BE2C (cell line): ENCODE measurements around the gene RRM2.

ENCODE experiments used
- DNase-seq: peaks from one replicate; pipeline ENCODE4 v3.0.0-alpha.2; 2020
- H3K27me3 ChIP-seq: fragments of 250-450 bp; sonication (Bioruptor Pico); 2 replicates; pipeline ENCODE4 v1.5.1; 2020; ENCODE audit warnings: mild to moderate bottlenecking
- H3K36me3 ChIP-seq: fragments of 250-450 bp; sonication (Bioruptor Pico); 2 replicates; pipeline ENCODE4 v1.5.1; 2020; ENCODE audit warnings: mild to moderate bottlenecking
- H3K4me1 ChIP-seq: fragments of 250-450 bp; sonication (Bioruptor Pico); 2 replicates; pipeline ENCODE4 v1.5.1; 2020
- H3K4me3 ChIP-seq: 2 replicates; pipeline ENCODE4 v1.5.1; 2011; ENCODE audit warnings: low read depth, low read length
- H3K9me3 ChIP-seq: fragments of 250-450 bp; sonication (Bioruptor Pico); 2 replicates; pipeline ENCODE4 v1.5.1; 2020
- TF ChIP-seq, protein P1 (sequence below): IDR thresholded peaks from 2 replicates; pipeline ENCODE4 v1.5.1; 2012; ENCODE audit warnings: mild to moderate bottlenecking, low read depth, low read length

Gene RRM2

DNA sequence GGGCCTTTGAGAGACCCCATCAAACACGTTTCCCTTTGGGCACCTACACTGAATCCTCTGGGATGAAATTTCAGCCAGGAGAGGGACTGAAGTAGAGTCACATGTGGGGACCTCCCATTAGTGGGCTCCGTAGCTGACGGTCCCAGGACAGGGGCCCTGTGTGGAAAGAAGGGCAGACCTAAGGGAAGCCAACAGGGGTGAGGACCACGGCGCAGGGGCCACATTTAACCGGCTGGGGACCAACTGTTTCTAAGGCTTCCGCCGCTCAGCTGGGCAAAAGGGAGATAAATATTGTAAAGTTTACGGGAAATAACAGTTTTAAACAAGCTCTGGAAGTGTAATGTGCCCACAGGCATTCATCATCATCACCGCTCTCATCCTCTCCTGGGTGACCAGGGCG lies 42.7 kb downstream of the RRM2 start:
- Histone ChIP-seq H3K36me3 (no peaks in the 10 kb centered on the region; the same call in 1 of the 2 replicates), H3K4me3 (no peak overlapping the region), H3K27me3 (no peaks in the 10 kb centered on the region), H3K9me3 (no peaks in the 10 kb centered on the region), H3K4me1 (no peaks in the 10 kb centered on the region)
- no peak for DNase-seq
- TF ChIP-seq, protein P1, sequence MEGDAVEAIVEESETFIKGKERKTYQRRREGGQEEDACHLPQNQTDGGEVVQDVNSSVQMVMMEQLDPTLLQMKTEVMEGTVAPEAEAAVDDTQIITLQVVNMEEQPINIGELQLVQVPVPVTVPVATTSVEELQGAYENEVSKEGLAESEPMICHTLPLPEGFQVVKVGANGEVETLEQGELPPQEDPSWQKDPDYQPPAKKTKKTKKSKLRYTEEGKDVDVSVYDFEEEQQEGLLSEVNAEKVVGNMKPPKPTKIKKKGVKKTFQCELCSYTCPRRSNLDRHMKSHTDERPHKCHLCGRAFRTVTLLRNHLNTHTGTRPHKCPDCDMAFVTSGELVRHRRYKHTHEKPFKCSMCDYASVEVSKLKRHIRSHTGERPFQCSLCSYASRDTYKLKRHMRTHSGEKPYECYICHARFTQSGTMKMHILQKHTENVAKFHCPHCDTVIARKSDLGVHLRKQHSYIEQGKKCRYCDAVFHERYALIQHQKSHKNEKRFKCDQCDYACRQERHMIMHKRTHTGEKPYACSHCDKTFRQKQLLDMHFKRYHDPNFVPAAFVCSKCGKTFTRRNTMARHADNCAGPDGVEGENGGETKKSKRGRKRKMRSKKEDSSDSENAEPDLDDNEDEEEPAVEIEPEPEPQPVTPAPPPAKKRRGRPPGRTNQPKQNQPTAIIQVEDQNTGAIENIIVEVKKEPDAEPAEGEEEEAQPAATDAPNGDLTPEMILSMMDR, result no peak

DNA sequence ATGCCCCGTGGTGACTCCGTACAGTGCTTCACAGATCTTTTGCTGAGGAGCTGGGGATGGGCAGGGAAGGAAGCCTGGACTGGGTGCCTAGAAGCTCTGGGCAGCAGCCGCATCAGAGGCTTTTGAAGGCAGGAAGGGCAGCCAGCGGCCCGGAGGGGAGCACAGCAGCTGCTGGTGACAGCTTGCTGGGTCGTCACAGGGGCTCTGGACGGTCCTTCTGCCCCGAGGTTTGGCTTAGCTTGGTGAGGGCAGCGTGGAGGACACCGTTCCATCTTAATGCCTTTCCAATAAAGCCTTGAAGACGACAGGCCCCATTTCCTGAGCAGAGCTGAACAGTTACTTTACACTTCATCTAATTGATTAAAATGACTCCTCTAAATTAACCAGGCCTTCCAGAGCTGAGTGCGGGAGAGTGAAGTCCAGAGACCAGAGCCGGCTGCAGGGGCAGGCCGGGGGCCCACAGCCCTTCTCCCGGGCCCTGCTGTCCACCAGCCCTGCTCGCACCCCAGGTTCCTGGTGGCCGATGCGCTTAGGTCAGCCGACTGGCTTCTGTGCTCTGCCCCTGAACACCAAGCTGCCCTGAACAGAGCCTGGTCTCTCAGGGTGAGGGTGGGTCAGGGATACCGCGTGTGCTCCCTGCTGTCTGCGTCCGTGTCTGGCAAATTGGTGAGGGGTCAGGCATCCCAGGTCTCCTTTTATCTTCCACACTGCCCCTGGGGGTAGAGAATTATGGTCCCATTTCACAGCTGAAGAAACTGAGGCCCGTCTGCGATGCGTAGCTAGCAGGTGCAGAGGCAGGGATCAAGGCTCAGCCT lies 43.5 kb downstream of the RRM2 start:
- Histone ChIP-seq H3K4me1 (peaks cover 4% of the 10 kb centered on the region), H3K4me3 (no peak overlapping the region), H3K9me3 (no peaks in the 10 kb centered on the region), H3K36me3 (no peaks in the 10 kb centered on the region; the same call in 1 of the 2 replicates), H3K27me3 (no peaks in the 10 kb centered on the region)
- DNase-seq, result no peak
- TF ChIP-seq, protein P1, result no peak

GRCh38 chr2:10166676-10167292 lies 44.2 kb downstream of the RRM2 start:
- Histone ChIP-seq H3K27me3 (no peaks in the 10 kb centered on the region), H3K4me1 (peaks cover 5% of the 10 kb centered on the region), H3K9me3 (no peaks in the 10 kb centered on the region), H3K36me3 (no peaks in the 10 kb centered on the region; the same call in 1 of the 2 replicates), H3K4me3 (no peak overlapping the region)
- TF ChIP-seq, protein P1, result no peak
- DNase-seq, result no peak

GRCh38 chr2:10167316-10167715 lies 44.8 kb downstream of the RRM2 start:
- TF ChIP-seq, protein P1, result no peak
- H3K9me3 ChIP-seq, result no peaks in the 10 kb centered on the region
- H3K4me1 ChIP-seq, result peaks cover 10% of the 10 kb centered on the region
- H3K4me3 ChIP-seq, result no peak overlapping the region
- no peaks in the 10 kb centered on the region; the same call in 1 of the 2 replicates for H3K36me3 ChIP-seq
- no peaks in the 10 kb centered on the region for H3K27me3 ChIP-seq
- DNase-seq, result no peak

- TF ChIP-seq, protein P1, result no peak
- Histone ChIP-seq H3K36me3 (no peaks in the 10 kb centered on the region; the same call in 1 of the 2 replicates), H3K27me3 (no peaks in the 10 kb centered on the region), H3K9me3 (no peaks in the 10 kb centered on the region), H3K4me1 (peaks cover 13% of the 10 kb centered on the region), H3K4me3 (no peak overlapping the region)
- DNase-seq, result no peak
Measured at GRCh38 chr2:10168221-10168620, 45.7 kb downstream of the RRM2 start.
